SJCRH30 (cell line): ENCODE measurements around the gene SWAP70. TPM values are rescaled to one million over a fixed set of nuclear protein-coding genes. Genes with fewer than 3 reads are reported as not detected.
"Not testable (repeated sequence)": the region's sequence is repeated elsewhere in the genome, so short reads cannot be mapped to it uniquely, and the experiment has no call there.

Experiments
- DNase-seq, 2 experiments: peaks; one replicate each; pipeline ENCODE4 v3.0.0-alpha.2; 2015 to 2020
- H3K27ac ChIP-seq: fragments of 250-450 bp; sonication (Bioruptor Pico); 2 replicates; pipeline ENCODE4 v1.5.1; 2020; ENCODE audit warnings: mild to moderate bottlenecking, moderate library complexity
- H3K27me3 ChIP-seq: fragments of 250-450 bp; sonication (Bioruptor Pico); 2 replicates; pipeline ENCODE4 v1.5.1; 2020; ENCODE audit warnings: mild to moderate bottlenecking, moderate library complexity
- H3K36me3 ChIP-seq: fragments of 250-450 bp; sonication (Bioruptor Pico); 2 replicates; pipeline ENCODE4 v1.5.1; 2020; ENCODE audit warnings: mild to moderate bottlenecking, moderate library complexity
- H3K4me1 ChIP-seq: fragments of 250-450 bp; sonication (Bioruptor Pico); 2 replicates; pipeline ENCODE4 v1.5.1; 2020; ENCODE audit warnings: mild to moderate bottlenecking, moderate library complexity
- H3K4me3 ChIP-seq: fragments of 250-450 bp; sonication (Bioruptor Pico); 2 replicates; pipeline ENCODE4 v1.5.1; 2020; ENCODE audit warnings: mild to moderate bottlenecking, moderate library complexity
- H3K9me3 ChIP-seq: fragments of 250-450 bp; sonication (Bioruptor Pico); replicated peaks from 2 replicates; pipeline ENCODE4 v1.5.1; 2020; ENCODE audit warnings: mild to moderate bottlenecking, moderate library complexity
- total RNA-seq: library from RNA; depleted of rRNA; stranded (reverse); fragments of >200 nt; shearing (Covaris generic); gene quantifications from 2 replicates; pipeline ENCODE4 v1.2.3, GENCODE V29; 2014

The SWAP70 gene
- total RNA-seq, 1 experiment from 2014 or later = 25.4 TPM

DNA sequence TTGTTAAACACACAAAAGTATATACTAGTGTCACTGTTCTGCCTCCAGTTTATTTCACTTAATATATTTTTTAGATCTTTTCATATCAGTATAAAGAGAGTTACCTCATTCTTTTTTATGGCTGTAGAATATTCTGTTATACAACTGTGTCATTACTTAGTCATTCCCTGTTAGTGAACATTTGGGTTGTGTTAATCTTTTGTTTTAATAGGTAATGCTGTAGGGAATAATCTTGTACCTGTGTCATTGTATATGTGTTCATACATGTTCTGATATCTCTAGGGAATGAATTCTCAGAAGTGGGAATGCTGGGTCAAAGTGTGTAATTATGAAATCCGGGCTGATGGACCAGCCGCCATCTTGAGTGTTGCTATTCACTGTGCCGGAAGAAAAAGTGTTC, 71.4 kb downstream of the SWAP70 start:
- Histone ChIP-seq H3K36me3 (peaks cover 37% of the 10 kb centered on the region), H3K4me3 (no peak overlapping the region), H3K9me3 (peaks cover 4% of the 10 kb centered on the region; the same call in 1 of the 2 replicates), H3K27ac (no peak overlapping the region), H3K4me1 (no peaks in the 10 kb centered on the region), H3K27me3 (no peaks in the 10 kb centered on the region)
- no peak for DNase-seq

DNA sequence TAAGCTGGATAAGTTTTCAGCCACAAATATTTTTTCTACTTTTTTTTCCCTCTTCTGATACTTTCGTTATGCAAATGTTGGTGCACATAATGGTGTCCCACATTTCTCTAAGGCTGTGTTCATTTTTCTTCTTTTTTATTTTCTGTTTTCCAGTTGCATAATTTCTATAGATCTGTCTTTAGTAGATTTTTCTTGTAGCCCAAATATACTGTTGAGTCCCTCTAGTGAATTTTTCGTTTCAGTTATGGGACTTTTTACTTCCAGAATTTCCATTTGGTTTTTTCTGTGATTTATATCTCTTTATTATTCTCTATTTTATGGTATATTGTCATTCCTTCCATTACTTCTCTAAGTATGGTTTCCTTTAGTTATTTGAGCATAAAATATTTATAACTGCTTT, 72.0 kb downstream of the SWAP70 start:
- Histone ChIP-seq H3K27me3 (no peaks in the 10 kb centered on the region), H3K4me3 (no peak overlapping the region), H3K27ac (no peak overlapping the region), H3K4me1 (no peaks in the 10 kb centered on the region), H3K9me3 (peaks cover 4% of the 10 kb centered on the region; the same call in 1 of the 2 replicates), H3K36me3 (peaks cover 36% of the 10 kb centered on the region)
- DNase-seq = no peak

DNA sequence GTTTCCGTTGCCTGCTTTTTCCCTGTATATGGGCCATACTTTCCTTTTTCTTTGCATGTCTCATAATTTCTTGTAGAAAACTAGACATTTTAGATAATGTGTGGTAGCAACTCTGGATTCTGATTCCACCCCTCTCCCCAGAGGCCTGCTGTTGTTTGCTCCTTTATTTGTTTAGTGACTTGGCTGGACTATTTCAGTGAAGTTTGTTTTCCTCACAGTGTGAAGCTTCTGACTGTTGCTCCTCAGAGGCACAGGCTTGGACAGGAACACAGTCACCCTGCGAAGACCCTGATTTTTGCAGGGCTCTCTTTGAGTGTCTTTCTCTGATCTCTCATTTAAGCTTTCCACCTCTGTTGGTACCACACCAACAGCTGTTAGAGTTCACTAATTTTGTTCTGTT, 72.5 kb downstream of the SWAP70 start:
- Histone ChIP-seq H3K4me3 (no peak overlapping the region), H3K27ac (no peak overlapping the region), H3K4me1 (no peaks in the 10 kb centered on the region), H3K36me3 (peaks cover 37% of the 10 kb centered on the region), H3K9me3 (peaks cover 4% of the 10 kb centered on the region; the same call in 1 of the 2 replicates), H3K27me3 (no peaks in the 10 kb centered on the region)
- no peak for DNase-seq

DNA sequence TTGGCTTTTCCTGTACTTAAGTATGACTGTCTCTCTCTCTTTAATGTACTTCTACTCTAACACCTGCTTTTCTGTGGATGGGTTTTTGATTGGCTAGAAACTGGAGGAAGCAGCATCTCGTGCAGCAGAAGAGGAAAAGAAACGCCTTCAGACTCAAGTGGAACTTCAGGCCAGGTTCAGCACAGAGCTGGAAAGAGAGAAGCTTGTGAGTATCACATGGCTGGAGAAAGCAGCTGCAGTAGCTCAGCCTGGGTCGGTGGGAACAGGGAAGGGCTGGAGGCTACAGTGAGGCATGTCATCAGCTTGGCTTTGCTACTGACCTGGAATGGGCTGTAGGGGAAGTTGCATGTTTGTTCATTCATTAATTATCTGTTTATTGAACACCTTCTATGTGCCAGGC, 74.2 kb downstream of the SWAP70 start:
- Histone ChIP-seq H3K27me3 (no peaks in the 10 kb centered on the region), H3K27ac (no peak overlapping the region), H3K9me3 (peaks cover 4% of the 10 kb centered on the region; the same call in 1 of the 2 replicates), H3K36me3 (peaks cover 37% of the 10 kb centered on the region), H3K4me3 (no peak overlapping the region), H3K4me1 (no peaks in the 10 kb centered on the region)
- peak in 1 of 2 experiments; percentile 39 for DNase-seq

DNA sequence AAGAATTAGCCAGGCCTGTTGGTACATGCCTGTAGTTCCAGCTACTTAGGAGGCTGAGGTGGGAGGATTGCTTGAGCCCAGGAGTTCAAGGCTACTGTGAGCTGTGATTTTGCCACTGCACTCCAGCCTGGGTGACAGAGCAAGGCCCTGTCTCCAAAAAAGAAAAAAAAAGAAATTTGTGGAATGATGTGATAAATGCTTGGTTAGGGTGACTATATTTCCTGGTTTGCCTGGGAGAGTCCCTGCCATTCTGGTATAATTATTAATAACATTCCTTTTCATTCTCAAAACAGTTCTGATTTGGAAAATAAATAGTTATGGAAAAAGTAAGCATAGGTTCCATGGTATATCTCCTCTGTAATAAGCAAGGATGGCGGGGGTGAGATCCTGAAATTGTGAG, 74.8 kb downstream of the SWAP70 start:
- peaks cover 35% of the 10 kb centered on the region for H3K36me3 ChIP-seq
- H3K27ac ChIP-seq = no peak overlapping the region
- H3K27me3 ChIP-seq = no peaks in the 10 kb centered on the region
- no peak for DNase-seq
- H3K4me3 ChIP-seq = no peak overlapping the region
- H3K4me1 ChIP-seq = no peaks in the 10 kb centered on the region
- peaks cover 4% of the 10 kb centered on the region; the same call in 1 of the 2 replicates for H3K9me3 ChIP-seq

DNA sequence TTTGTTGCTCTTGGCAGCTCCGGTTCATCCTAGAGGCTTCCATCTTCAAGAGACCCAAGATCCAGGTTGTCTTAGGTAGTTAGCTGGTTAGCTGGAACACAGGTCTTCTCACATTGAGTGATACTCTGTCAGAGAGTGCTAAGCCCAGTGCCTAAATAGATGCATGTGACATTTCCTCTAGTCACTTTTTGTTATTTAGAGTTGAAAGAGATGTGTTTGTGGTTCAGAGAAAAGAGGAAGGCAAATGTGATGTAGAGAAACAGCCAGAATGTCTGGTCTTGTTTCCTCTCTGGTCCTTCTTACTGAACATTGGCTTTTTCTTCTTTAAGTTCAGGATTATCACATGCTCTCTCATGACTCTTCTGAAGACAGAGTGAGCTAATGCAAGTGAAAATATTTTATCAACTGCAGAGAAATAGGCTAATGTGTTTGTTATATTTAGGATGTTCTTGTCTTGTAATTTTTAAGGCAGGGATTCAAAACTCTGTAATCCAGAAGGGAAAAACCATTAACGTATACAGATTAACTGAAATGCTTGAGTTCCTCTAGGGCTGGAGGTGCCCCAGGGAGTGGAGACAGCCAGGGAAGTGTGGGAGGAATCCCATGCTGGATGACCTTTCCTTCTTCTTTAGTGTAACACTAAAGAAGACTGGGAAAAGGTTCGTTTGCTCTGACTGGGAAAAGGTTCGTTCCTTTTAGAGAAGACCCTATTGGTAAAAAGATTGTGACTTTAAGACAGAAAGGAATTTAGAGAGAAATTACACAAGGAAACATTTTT, 75.4 kb downstream of the SWAP70 start:
- Histone ChIP-seq H3K36me3 (peaks cover 30% of the 10 kb centered on the region), H3K4me3 (no peak overlapping the region), H3K4me1 (no peaks in the 10 kb centered on the region), H3K9me3 (peaks cover 4% of the 10 kb centered on the region; the same call in 1 of the 2 replicates), H3K27ac (no peak overlapping the region), H3K27me3 (no peaks in the 10 kb centered on the region)
- no peak for DNase-seq

DNA sequence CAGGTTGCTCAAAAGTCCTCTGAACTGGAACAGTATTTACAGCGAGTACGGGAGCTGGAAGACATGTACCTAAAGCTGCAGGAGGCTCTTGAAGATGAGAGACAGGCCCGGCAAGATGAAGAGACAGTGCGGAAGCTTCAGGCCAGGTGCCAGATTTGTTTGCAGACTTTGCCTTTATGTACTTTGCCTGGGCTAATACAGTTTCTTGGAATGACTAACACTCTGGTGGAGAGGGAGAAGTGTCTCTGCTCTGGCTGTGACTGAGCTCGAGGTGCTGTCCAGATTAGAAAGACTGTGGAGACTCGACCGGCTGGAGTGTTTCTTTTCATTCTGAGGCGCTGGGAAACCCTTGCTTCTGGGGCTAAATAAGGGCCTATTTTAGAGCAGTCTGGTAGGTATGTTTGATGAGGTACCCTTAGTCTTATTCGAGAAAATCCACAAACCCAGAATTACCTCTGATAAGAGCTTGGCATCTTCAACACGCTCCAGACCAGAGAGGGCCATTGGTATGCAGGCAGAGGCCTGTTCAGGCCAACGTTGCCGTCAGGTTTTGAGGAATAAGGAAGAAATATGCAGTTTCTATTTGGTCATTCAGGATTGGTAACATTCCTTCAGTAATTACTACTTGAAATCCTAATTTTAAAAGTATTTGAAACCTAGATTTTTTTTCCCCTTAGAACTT, 76.5 kb downstream of the SWAP70 start:
- no peak for DNase-seq
- H3K4me1 ChIP-seq = no peaks in the 10 kb centered on the region
- H3K9me3 ChIP-seq = peaks cover 4% of the 10 kb centered on the region; the same call in 1 of the 2 replicates
- no peaks in the 10 kb centered on the region for H3K27me3 ChIP-seq
- H3K36me3 ChIP-seq = peaks cover 30% of the 10 kb centered on the region
- no peak overlapping the region for H3K4me3 ChIP-seq
- H3K27ac ChIP-seq = no peak overlapping the region

DNA sequence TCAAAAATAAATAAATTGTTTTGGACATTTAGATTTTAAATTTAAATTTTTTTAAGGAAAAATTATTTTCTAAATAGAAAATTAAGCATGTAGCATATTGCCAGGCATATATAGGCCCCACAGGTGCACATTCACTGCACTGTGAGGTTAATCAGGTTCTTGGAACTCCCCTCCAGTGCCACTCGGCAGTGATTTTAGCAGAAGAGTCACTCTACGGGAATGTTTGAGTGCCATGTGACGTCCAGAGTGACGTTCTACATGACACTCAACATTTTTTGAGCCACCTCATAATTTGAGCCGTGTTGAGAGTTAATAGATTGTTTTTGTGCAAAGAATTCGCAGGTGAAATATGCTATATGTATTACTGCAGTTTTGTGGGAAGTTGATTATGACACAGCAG, 77.4 kb downstream of the SWAP70 start:
- Histone ChIP-seq H3K36me3 (peaks cover 32% of the 10 kb centered on the region), H3K4me3 (no peak overlapping the region), H3K27me3 (no peaks in the 10 kb centered on the region)

DNA sequence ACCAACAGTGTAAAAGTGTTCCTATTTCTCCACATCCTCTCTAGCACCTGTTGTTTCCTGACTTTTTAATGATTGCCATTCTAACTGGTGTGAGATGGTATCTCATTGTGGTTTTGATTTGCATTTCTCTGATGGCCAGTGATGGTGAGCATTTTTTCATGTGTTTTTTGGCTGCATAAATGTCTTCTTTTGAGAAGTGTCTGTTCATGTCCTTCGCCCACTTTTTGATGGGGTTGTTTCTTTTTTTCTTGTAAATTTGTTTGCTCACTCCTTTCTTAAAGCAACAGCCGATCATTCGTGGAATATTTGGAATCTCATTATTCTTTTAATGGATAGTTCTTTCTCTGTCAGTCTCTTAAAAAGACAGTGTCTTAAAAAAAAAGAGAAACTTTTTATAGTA, 79.6 kb downstream of the SWAP70 start:
- H3K4me1 ChIP-seq, H3K9me3 ChIP-seq, DNase-seq, H3K27ac ChIP-seq, H3K27me3 ChIP-seq, H3K4me3 ChIP-seq: not testable (repeated sequence)
- peaks cover 34% of the 10 kb centered on the region for H3K36me3 ChIP-seq

More for the DNA sequence above, 77.4 kb downstream of the SWAP70 start:
- Histone ChIP-seq H3K4me1 (no peaks in the 10 kb centered on the region), H3K9me3 (no peaks in the 10 kb centered on the region), H3K27ac (no peak overlapping the region)
- DNase-seq = no peak

DNA sequence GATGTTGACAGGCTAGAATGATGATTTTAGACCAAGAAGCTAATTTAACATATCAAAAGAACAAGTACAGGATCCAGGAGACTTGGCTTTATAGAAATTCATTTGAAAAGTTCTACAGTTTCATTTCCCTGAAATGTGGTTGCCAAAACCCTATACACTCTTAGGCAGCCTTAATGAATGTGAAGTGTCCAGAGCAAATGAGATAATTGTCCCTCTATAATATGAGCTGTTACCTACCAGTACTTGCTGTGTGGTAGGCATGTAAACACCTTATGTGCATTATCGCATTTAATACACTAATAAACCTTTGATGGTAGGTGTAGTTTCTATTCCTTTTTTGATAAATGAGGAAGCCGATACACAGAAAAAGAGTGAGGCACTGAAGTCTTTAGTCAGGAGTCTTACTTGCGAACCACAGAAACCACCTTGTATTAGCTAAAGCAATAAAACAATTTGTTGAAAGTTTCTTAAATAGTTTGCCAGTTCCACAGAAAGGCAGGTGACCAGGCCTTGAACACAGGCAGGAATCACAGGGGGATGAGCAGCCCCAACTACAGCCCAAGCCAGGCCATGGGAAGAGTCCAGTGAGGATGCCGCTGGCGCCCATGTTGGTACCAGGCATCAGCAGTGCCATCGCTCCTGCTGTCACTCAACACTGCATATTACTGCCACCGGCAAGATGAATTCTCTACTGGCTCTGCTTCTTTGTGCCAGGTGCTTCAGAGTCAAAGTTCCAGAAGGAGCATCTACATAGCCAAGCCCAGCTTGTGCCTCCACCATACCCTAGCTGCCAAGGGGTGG, 81.7 kb downstream of the SWAP70 start:
- Histone ChIP-seq H3K4me1 (no peaks in the 10 kb centered on the region), H3K36me3 (peaks cover 32% of the 10 kb centered on the region), H3K27me3 (no peaks in the 10 kb centered on the region), H3K4me3 (no peak overlapping the region), H3K9me3 (no peaks in the 10 kb centered on the region), H3K27ac (no peak overlapping the region)
- DNase-seq = no peak

DNA sequence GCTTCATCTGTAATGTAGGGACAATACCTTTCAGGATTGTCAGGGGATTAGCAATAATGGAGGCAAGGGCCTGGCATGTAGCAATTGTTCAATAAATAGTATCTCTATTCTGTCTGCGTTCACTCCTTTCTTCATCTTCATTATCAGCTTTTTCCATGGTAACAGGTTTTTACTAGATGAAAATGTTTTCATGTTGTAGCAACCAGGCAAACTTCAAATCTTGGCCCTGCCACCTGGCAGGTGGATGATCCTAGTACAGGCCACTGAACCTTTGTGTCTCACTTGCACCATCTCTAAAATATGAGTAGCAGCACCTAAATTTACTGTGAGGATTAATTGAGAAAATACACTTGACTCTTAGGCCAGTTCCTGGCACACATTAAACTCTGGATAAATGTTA, 83.4 kb downstream of the SWAP70 start:
- no peak for DNase-seq
- no peaks in the 10 kb centered on the region for H3K9me3 ChIP-seq
- no peak overlapping the region for H3K27ac ChIP-seq
- H3K4me1 ChIP-seq = no peaks in the 10 kb centered on the region
- no peaks in the 10 kb centered on the region for H3K27me3 ChIP-seq
- peaks cover 22% of the 10 kb centered on the region for H3K36me3 ChIP-seq
- H3K4me3 ChIP-seq = no peak overlapping the region

DNA sequence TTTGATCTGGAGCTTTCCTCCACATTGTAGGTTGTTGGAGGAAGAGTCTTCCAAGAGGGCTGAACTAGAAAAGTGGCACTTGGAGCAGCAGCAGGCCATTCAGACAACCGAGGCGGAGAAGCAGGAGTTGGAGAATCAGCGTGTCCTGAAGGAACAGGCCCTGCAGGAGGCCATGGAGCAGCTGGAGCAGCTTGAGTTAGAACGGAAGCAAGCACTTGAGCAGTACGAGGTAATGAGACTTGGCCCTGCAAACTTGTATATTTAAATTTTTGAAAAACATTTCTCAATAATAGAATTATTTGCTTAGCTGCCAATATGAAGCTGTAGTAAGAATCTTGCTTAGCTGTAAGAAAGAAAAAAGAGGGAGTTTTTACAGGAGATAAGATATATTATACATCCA, 84.0 kb downstream of the SWAP70 start:
- Histone ChIP-seq H3K9me3 (no peaks in the 10 kb centered on the region), H3K4me3 (no peak overlapping the region), H3K27me3 (no peaks in the 10 kb centered on the region), H3K4me1 (no peaks in the 10 kb centered on the region), H3K36me3 (peaks cover 22% of the 10 kb centered on the region), H3K27ac (no peak overlapping the region)
- DNase-seq = no peak

DNA sequence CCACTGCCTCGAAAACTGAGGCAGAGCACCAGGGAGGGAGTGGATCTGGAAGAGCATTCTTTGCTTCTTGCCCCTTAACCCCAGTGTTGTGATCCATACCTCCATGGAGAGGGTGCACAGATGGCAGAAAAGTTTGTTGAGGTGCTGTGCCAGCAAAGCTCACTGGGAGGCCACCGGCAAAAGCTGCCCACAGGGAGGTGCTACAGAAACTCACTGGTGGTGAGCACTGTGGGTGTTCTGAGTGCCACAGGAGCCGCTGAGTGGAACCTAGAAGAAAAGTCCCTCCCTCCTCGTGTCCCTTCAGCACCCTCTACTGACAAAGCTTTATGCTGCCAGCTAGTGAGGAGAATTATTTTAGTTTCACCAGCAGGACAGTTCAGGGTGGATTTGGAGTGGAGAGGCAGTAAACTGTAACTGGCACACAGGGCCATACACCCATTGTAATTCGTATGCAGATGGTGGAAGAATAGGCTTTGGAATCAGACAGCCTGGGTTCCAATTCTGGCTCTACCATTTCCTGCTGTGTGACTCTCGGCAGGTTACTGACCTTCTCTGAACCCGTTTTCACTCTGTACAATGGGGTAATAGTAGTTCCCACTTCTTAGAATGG, 84.6 kb downstream of the SWAP70 start:
- Histone ChIP-seq H3K36me3 (peaks cover 22% of the 10 kb centered on the region), H3K4me1 (no peaks in the 10 kb centered on the region), H3K9me3 (no peaks in the 10 kb centered on the region), H3K4me3 (no peak overlapping the region), H3K27me3 (no peaks in the 10 kb centered on the region), H3K27ac (no peak overlapping the region)
- peak; percentile 61 to 73 for DNase-seq

DNA sequence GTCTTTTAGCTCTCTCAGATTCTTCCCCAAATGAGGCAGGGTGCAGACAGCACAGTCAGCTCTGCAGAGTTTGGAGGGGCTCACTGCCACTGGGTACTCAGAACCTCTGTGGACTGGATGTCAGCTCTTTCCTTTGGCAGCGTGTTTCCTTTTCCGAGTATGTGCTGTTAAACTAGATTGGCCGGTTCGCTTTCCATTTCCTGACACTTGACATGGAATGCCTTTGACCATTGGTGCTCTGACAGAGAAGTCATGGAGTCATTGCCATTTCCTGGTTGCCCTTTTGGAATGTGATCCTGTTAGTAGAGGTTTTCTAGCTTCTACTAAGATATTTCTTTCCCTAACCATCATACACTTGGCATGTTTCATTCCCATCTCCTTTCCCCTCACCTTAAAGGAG, 86.7 kb downstream of the SWAP70 start:
- no peak overlapping the region for H3K4me3 ChIP-seq
- H3K27ac ChIP-seq = no peak overlapping the region
- H3K27me3 ChIP-seq = no peaks in the 10 kb centered on the region
- H3K4me1 ChIP-seq = peaks cover 4% of the 10 kb centered on the region
- no peaks in the 10 kb centered on the region for H3K9me3 ChIP-seq
- DNase-seq = no peak
- H3K36me3 ChIP-seq = peaks cover 16% of the 10 kb centered on the region
